B cell (primary cell): ENCODE data around the gene PTGES2.

Source experiments
- CTCF ChIP-seq: fragments of 200-600 bp; IDR thresholded peaks from one replicate; pipeline ENCODE4 v1.8.0; 2022; ENCODE audit warnings: antibody characterized with exemption, mild to moderate bottlenecking
- EZH2 ChIP-seq: IDR thresholded peaks from 2 replicates; pipeline ENCODE4 v1.6.1; 2012; ENCODE audit warnings: borderline replicate concordance, low read depth, mild to moderate bottlenecking, moderate library complexity, low read length; ENCODE audit not compliant: insufficient read depth, poor library complexity, severe bottlenecking

- TF ChIP-seq CTCF, result no peak
- TF ChIP-seq EZH2, result no peak
These were observed 25.3 kb downstream of the PTGES2 start for GRCh38 chr9:128102196-128102595.
